Neural crest cell (in vitro differentiated cells): ENCODE data around the gene MTHFSD. TPM values are rescaled to one million over a fixed set of nuclear protein-coding genes. Genes with fewer than 3 reads are reported as not detected.

Experiments used
- DNase-seq: peaks from one replicate; pipeline ENCODE4 v3.0.0; 2021; ENCODE audit warnings: low read depth, mixed read lengths, low spot score
- H3K27ac Mint-ChIP-seq: one replicate; pipeline ENCODE4 v1.8.0; 2021; ENCODE audit warnings: mild to moderate bottlenecking, mixed read lengths; ENCODE audit not compliant: unreplicated experiment
- H3K27me3 Mint-ChIP-seq: 2 replicates; pipeline ENCODE4 v1.8.0; 2021; ENCODE audit warnings: low read depth, mild to moderate bottlenecking, mixed read lengths
- H3K36me3 Mint-ChIP-seq: 2 replicates; pipeline ENCODE4 v1.8.0; 2021; ENCODE audit warnings: low read depth, mild to moderate bottlenecking, mixed read lengths
- H3K4me1 Mint-ChIP-seq: 2 replicates; pipeline ENCODE4 v1.8.0; 2021; ENCODE audit warnings: mixed read lengths
- H3K4me3 Mint-ChIP-seq: one replicate; pipeline ENCODE4 v1.8.0; 2021; ENCODE audit warnings: mild to moderate bottlenecking, mixed read lengths
- H3K9me3 Mint-ChIP-seq: 2 replicates; pipeline ENCODE4 v1.8.0; 2021; ENCODE audit warnings: mixed read lengths
- CTCF ChIP-seq: fragments of 200-600 bp; sonication (generic); conservative IDR thresholded peaks from 2 replicates; pipeline ENCODE4 v1.5.0; 2021; ENCODE audit warnings: antibody characterized with exemption, mild to moderate bottlenecking
- long read RNA-seq: library from polyadenylated mRNA; unstranded; transcript quantifications from one replicate; pipeline ENCODE4 v2.0.0, GENCODE V29; 2020
- total RNA-seq: library from RNA; stranded (reverse); gene quantifications from 2 replicates; pipeline ENCODE4 v1.2.1, GENCODE V29; 2021

Gene MTHFSD
- total RNA-seq, result 14.0 and 16.8 TPM in 2 replicates
- long read RNA-seq, partial matches to known transcripts, result 0 of 1 reads
- long read RNA-seq, other reads (novel, unspliced or antisense), result 1 of 1 reads

GRCh38 chr16:86554917-86555703 is at the start of gene MTHFSD:
MTHFSD (minus strand) TSS chr16:86555235; CDS start chr16:86555184, 51 bp downstream.
- no peaks in the 10 kb centered on the region for H3K9me3 Mint-ChIP-seq
- peaks cover 18% of the 10 kb centered on the region for H3K4me1 Mint-ChIP-seq
- peak within 1 kb of the TSS; percentile 87 for H3K4me3 Mint-ChIP-seq

GRCh38 chr16:86604436-86605193 is 49.6 kb upstream of the MTHFSD start:
- TF ChIP-seq CTCF, result no peak
- Mint-ChIP-seq H3K9me3 (no peaks in the 10 kb centered on the region), H3K4me1 (peaks cover 4% of the 10 kb centered on the region), H3K36me3 (no peaks in the 10 kb centered on the region), H3K27ac (no peak overlapping the region), H3K4me3 (no peak overlapping the region), H3K27me3 (no peaks in the 10 kb centered on the region)
- no peak for DNase-seq

More at GRCh38 chr16:86554917-86555703, at the start of gene MTHFSD:
- Mint-ChIP-seq H3K27ac (peak within 1 kb of the TSS; percentile 95), H3K27me3 (peaks cover 16% of the 10 kb centered on the region), H3K36me3 (no peaks in the 10 kb centered on the region)
- no peak for TF ChIP-seq CTCF
- peak; percentile 69 for DNase-seq

GRCh38 chr16:86602521-86602920 is 47.5 kb upstream of the MTHFSD start:
- no peaks in the 10 kb centered on the region for H3K4me1 Mint-ChIP-seq
- H3K36me3 Mint-ChIP-seq, result no peaks in the 10 kb centered on the region
- H3K9me3 Mint-ChIP-seq, result no peaks in the 10 kb centered on the region

GRCh38 chr16:86601356-86601755 is 46.3 kb upstream of the MTHFSD start:
- no peaks in the 10 kb centered on the region for H3K9me3 Mint-ChIP-seq
- no peak overlapping the region for H3K27ac Mint-ChIP-seq
- H3K36me3 Mint-ChIP-seq, result no peaks in the 10 kb centered on the region
- no peak for DNase-seq
- H3K4me1 Mint-ChIP-seq, result no peaks in the 10 kb centered on the region
- no peak for TF ChIP-seq CTCF
- peaks cover 13% of the 10 kb centered on the region for H3K27me3 Mint-ChIP-seq
- no peak overlapping the region for H3K4me3 Mint-ChIP-seq

More at GRCh38 chr16:86602521-86602920, 47.5 kb upstream of the MTHFSD start:
- Mint-ChIP-seq H3K4me3 (no peak overlapping the region), H3K27me3 (peaks cover 13% of the 10 kb centered on the region), H3K27ac (no peak overlapping the region)
- no peak for TF ChIP-seq CTCF
- no peak for DNase-seq

- H3K4me1 Mint-ChIP-seq, result peaks cover 5% of the 10 kb centered on the region
- no peak overlapping the region for H3K27ac Mint-ChIP-seq
- no peak for TF ChIP-seq CTCF
- H3K27me3 Mint-ChIP-seq, result peaks cover 27% of the 10 kb centered on the region
- no peaks in the 10 kb centered on the region for H3K36me3 Mint-ChIP-seq
- H3K9me3 Mint-ChIP-seq, result no peaks in the 10 kb centered on the region
- DNase-seq, result no peak
- H3K4me3 Mint-ChIP-seq, result no peak overlapping the region
Measured at GRCh38 chr16:86598607-86599565, 43.9 kb upstream of the MTHFSD start.
